WTC11 (cell line): Measurements from ENCODE around the gene MAEA. TPM values are rescaled to one million over a fixed set of nuclear protein-coding genes. Genes with fewer than 3 reads are reported as not detected.

Experiments used
- ATAC-seq: fragments of 200-7000 bp; cut with Tn5 transposase; 2 replicates; pipeline ENCODE4 v1.10.0; 2021; ENCODE audit warnings: mild to moderate bottlenecking, moderate library complexity
- CTCF ChIA-PET: fragments of 300-600 bp; sonication (Branson Sonifier 250); formaldehyde crosslinking; loops from one replicate; lab custom pipeline; 2021; ENCODE audit warnings: antibody characterized with exemption; lab: Charles Lee
- POLR2A ChIA-PET: fragments of 350-600 bp; sonication (Branson Sonifier 250); formaldehyde crosslinking; loops from one replicate; lab custom pipeline; 2021; ENCODE audit warnings: antibody characterized with exemption; lab: Charles Lee
- DNase-seq: peaks from one replicate; pipeline ENCODE4 v3.0.0; 2021; ENCODE audit warnings: low spot score
- H3K27ac Mint-ChIP-seq: 2 replicates; pipeline ENCODE4 v1.8.0; 2021; ENCODE audit warnings: mixed read lengths
- H3K27me3 Mint-ChIP-seq: 2 replicates; pipeline ENCODE4 v1.8.0; 2021; ENCODE audit warnings: low read depth, mild to moderate bottlenecking, moderate library complexity, mixed read lengths
- H3K36me3 Mint-ChIP-seq: 2 replicates; pipeline ENCODE4 v1.8.0; 2021; ENCODE audit warnings: mixed read lengths
- H3K4me1 Mint-ChIP-seq: 2 replicates; pipeline ENCODE4 v1.8.0; 2022; ENCODE audit warnings: mixed read lengths
- H3K4me3 Mint-ChIP-seq: 2 replicates; pipeline ENCODE4 v1.8.0; 2021; ENCODE audit warnings: mild to moderate bottlenecking, moderate library complexity, mixed read lengths
- H3K9me3 Mint-ChIP-seq: 2 replicates; pipeline ENCODE4 v1.8.0; 2021; ENCODE audit warnings: mixed read lengths
- AFF4 ChIP-seq: sonication (generic); formaldehyde crosslinking; IDR thresholded peaks from 2 replicates; pipeline ENCODE4 v1.8.1; 2023; ENCODE audit warnings: mild to moderate bottlenecking, missing genetic modification reagents, borderline replicate concordance
- CBFB ChIP-seq: sonication (generic); formaldehyde crosslinking; IDR thresholded peaks from 2 replicates; pipeline ENCODE4 v1.8.1; 2022; ENCODE audit warnings: mild to moderate bottlenecking, low read depth, missing genetic modification reagents
- E2F4 ChIP-seq: sonication (generic); formaldehyde crosslinking; IDR thresholded peaks from 2 replicates; pipeline ENCODE4 v1.8.1; 2022; ENCODE audit warnings: low read depth, mild to moderate bottlenecking, moderate library complexity, missing genetic modification reagents, borderline replicate concordance
- ELF4 ChIP-seq: sonication (generic); formaldehyde crosslinking; IDR thresholded peaks from 2 replicates; pipeline ENCODE4 v1.8.1; 2022; ENCODE audit warnings: low read depth, mild to moderate bottlenecking, moderate library complexity, missing genetic modification reagents
- JAZF1 ChIP-seq: fragments of 250-450 bp; sonication (Bioruptor Pico); IDR thresholded peaks from 2 replicates; pipeline ENCODE4 v1.9.0; 2021; ENCODE audit warnings: moderate library complexity, mild to moderate bottlenecking, inconsistent platforms
- SMAD4 ChIP-seq: sonication (generic); formaldehyde crosslinking; IDR thresholded peaks from 2 replicates; pipeline ENCODE4 v1.8.0; 2022; ENCODE audit warnings: mild to moderate bottlenecking, missing genetic modification reagents
- TP53 ChIP-seq: sonication (generic); formaldehyde crosslinking; IDR thresholded peaks from 2 replicates; pipeline ENCODE4 v1.8.1; 2023; ENCODE audit warnings: mild to moderate bottlenecking, missing genetic modification reagents
- ZMAT4 ChIP-seq: fragments of 250-450 bp; sonication (Bioruptor Pico); IDR thresholded peaks from 2 replicates; pipeline ENCODE4 v1.9.0; 2021; ENCODE audit warnings: mild to moderate bottlenecking
- total RNA-seq: library from RNA; stranded (reverse); gene quantifications from 3 replicates; pipeline ENCODE4 v1.2.3, GENCODE V29; 2021
- TF ChIP-seq, protein P1 (sequence below): sonication (generic); formaldehyde crosslinking; IDR thresholded peaks from 2 replicates; pipeline ENCODE4 v1.8.0; 2023; ENCODE audit warnings: mild to moderate bottlenecking, missing genetic modification reagents

Gene MAEA
- total RNA-seq, 1 experiment from 2014 or later = 86.9 TPM

DNA sequence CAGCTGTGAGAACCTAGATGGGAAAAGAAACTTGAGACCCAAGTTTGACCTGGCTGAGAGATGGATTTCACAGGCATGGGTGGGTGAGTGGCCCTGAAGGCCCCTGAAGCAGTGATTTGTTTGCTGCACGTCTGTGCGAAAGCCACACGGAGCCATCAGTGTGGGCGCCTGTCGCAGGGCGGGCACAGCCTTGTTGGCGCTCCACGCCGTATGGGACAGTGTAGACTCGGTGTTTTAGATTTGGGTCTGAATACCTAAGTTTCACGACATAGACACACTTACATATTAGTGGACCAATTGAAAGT lies 35.4 kb downstream of the MAEA start (continued):
- TF ChIP-seq AFF4 (CRISPR knock-in tag) (no peak), SMAD4 (CRISPR knock-in tag) (no peak), ZMAT4 (CRISPR knock-in tag) (no peak), TP53 (no peak)
- TF ChIP-seq, protein P1, sequence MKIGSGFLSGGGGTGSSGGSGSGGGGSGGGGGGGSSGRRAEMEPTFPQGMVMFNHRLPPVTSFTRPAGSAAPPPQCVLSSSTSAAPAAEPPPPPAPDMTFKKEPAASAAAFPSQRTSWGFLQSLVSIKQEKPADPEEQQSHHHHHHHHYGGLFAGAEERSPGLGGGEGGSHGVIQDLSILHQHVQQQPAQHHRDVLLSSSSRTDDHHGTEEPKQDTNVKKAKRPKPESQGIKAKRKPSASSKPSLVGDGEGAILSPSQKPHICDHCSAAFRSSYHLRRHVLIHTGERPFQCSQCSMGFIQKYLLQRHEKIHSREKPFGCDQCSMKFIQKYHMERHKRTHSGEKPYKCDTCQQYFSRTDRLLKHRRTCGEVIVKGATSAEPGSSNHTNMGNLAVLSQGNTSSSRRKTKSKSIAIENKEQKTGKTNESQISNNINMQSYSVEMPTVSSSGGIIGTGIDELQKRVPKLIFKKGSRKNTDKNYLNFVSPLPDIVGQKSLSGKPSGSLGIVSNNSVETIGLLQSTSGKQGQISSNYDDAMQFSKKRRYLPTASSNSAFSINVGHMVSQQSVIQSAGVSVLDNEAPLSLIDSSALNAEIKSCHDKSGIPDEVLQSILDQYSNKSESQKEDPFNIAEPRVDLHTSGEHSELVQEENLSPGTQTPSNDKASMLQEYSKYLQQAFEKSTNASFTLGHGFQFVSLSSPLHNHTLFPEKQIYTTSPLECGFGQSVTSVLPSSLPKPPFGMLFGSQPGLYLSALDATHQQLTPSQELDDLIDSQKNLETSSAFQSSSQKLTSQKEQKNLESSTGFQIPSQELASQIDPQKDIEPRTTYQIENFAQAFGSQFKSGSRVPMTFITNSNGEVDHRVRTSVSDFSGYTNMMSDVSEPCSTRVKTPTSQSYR (CRISPR knock-in tag) = no peak

GRCh38 chr4:1325681-1326635 lies 36.3 kb downstream of the MAEA start:
- ChIA-PET POLR2A (no interaction called here), CTCF (no interaction called here)

GRCh38 chr4:1326751-1327525 lies 37.2 kb downstream of the MAEA start:
- DNase-seq (no peak), ATAC-seq (no peak)
- Mint-ChIP-seq H3K27ac (no peak overlapping the region), H3K27me3 (no peaks in the 10 kb centered on the region), H3K4me3 (no peak overlapping the region), H3K9me3 (no peaks in the 10 kb centered on the region), H3K4me1 (no peaks in the 10 kb centered on the region), H3K36me3 (peaks cover 12% of the 10 kb centered on the region; the same call in 1 of the 2 replicates)
- TF ChIP-seq CBFB (CRISPR knock-in tag) = no peak
- no peak for TF ChIP-seq JAZF1 (CRISPR knock-in tag)
- no peak for TF ChIP-seq E2F4 (CRISPR knock-in tag)
- POLR2A ChIA-PET = no interaction called here
- CTCF ChIA-PET = interaction anchor here (1.8 kb wide), 1 partner anchor 9 kb away, joined by 6 read pairs; no protein-coding TSS in a partner anchor

More at GRCh38 chr4:1325681-1326635, 36.3 kb downstream of the MAEA start:
- H3K4me3 Mint-ChIP-seq = no peak overlapping the region
- H3K36me3 Mint-ChIP-seq = peaks cover 9% of the 10 kb centered on the region
- no peaks in the 10 kb centered on the region for H3K9me3 Mint-ChIP-seq
- no peaks in the 10 kb centered on the region for H3K4me1 Mint-ChIP-seq
- H3K27me3 Mint-ChIP-seq = no peaks in the 10 kb centered on the region
- ATAC-seq (no peak), DNase-seq (no peak)
- no peak overlapping the region for H3K27ac Mint-ChIP-seq
- no peak for TF ChIP-seq ELF4 (CRISPR knock-in tag)
